Mesothelial cell of epicardium (in vitro differentiated cells): ENCODE measurements around the gene CSMD2. TPM values are rescaled to one million over a fixed set of nuclear protein-coding genes. Genes with fewer than 3 reads are reported as not detected.

Experiments
- DNase-seq, 2 experiments: peaks; one replicate each; pipeline ENCODE4 v3.0.0; 2021; ENCODE audit warnings: low spot score in 2 of 2; ENCODE audit not compliant: unreplicated experiment in 2 of 2
- H3K27ac Mint-ChIP-seq: 2 replicates; pipeline ENCODE4 v1.8.0; 2021; ENCODE audit warnings: mixed read lengths
- H3K27me3 Mint-ChIP-seq: 2 replicates; pipeline ENCODE4 v1.8.0; 2021; ENCODE audit warnings: low read depth, mixed read lengths
- H3K36me3 Mint-ChIP-seq: 2 replicates; pipeline ENCODE4 v1.8.0; 2021; ENCODE audit warnings: mixed read lengths
- H3K4me1 Mint-ChIP-seq: 2 replicates; pipeline ENCODE4 v1.8.0; 2021; ENCODE audit warnings: mixed read lengths
- H3K4me3 Mint-ChIP-seq: 2 replicates; pipeline ENCODE4 v1.8.0; 2021; ENCODE audit warnings: mild to moderate bottlenecking, moderate library complexity, mixed read lengths
- H3K9me3 Mint-ChIP-seq: 2 replicates; pipeline ENCODE4 v1.8.0; 2021; ENCODE audit warnings: mixed read lengths
- total RNA-seq: library from RNA; stranded (reverse); gene quantifications from 3 replicates; pipeline ENCODE4 v1.2.1, GENCODE V29; 2021
- TF ChIP-seq, protein P1 (sequence below): fragments of 200-600 bp; sonication (generic); IDR thresholded peaks from one replicate; pipeline ENCODE4 v1.5.0; 2021; ENCODE audit warnings: antibody characterized with exemption; ENCODE audit not compliant: unreplicated experiment

Gene CSMD2
- total RNA-seq, result 1.1 to 1.9 TPM (median 1.2 TPM) in 3 replicates

DNA sequence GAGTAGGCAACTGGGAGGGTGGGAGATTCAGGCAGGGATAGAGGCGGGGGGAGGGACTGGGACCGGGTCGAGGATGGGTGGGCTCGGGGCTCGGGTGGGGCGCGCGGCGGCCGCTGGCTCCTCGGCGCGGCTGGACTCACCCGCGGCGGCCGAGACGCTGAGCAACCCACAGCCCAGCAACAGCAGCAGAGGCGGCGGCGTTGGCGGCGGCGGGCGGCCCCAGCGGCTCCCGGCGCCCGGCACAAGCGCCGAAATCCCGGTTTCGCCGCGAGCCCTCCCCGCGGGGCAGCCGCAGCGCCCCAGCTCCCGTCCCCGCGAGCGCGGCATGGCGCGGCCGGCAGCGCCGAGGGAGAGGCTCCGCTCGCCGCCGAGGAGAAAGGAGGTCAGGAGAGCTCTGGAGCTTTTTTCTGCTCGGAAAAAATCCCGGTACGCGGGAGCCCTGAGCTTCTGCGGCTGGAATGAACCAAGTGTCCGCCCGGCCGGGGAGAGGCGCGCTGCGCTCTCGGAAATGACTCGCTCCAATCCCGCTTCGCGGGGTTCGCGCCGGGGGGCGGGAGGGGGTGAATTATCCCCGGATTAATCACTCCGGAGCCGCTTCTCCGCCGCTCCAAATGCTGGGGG is at the start of gene CSMD2:
Gene CSMD2 (minus strand): TSS at position 460 of the 621 bp plus-strand sequence. CDS start 133 bp downstream, at position 327.
- Mint-ChIP-seq H3K9me3 (no peaks in the 10 kb centered on the region), H3K4me3 (peak within 1 kb of the TSS; percentile 53), H3K4me1 (peaks cover 17% of the 10 kb centered on the region), H3K36me3 (no peaks in the 10 kb centered on the region), H3K27me3 (peaks cover 97% of the 10 kb centered on the region), H3K27ac (no peak within 1 kb of the TSS)
- TF ChIP-seq, protein P1, sequence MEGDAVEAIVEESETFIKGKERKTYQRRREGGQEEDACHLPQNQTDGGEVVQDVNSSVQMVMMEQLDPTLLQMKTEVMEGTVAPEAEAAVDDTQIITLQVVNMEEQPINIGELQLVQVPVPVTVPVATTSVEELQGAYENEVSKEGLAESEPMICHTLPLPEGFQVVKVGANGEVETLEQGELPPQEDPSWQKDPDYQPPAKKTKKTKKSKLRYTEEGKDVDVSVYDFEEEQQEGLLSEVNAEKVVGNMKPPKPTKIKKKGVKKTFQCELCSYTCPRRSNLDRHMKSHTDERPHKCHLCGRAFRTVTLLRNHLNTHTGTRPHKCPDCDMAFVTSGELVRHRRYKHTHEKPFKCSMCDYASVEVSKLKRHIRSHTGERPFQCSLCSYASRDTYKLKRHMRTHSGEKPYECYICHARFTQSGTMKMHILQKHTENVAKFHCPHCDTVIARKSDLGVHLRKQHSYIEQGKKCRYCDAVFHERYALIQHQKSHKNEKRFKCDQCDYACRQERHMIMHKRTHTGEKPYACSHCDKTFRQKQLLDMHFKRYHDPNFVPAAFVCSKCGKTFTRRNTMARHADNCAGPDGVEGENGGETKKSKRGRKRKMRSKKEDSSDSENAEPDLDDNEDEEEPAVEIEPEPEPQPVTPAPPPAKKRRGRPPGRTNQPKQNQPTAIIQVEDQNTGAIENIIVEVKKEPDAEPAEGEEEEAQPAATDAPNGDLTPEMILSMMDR, result no peak
- DNase-seq, result peak in 1 of 2 experiments; percentile 63

DNA sequence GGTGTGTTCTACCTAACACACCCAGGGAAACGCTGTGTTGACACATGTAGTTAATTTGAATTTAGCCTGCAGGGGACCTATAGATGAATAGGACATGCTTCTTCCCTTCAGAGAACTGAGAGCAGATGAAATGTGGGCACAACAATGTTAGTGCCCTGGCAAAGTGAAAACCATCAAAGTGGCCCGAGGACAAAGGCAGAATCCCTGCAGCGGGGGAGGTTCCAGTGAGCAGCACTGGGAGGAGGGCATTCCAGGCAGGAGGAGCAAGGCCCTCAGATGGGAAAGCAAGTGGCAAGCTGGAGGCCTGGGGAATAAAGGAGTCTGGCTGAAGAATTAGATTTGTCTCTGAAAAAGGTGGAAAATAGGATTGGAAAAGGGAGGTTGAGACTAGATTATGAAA is 48.9 kb upstream of the CSMD2 start:
- Mint-ChIP-seq H3K4me3 (no peak overlapping the region), H3K9me3 (no peaks in the 10 kb centered on the region), H3K36me3 (no peaks in the 10 kb centered on the region), H3K27me3 (peaks cover 24% of the 10 kb centered on the region), H3K27ac (no peak overlapping the region), H3K4me1 (no peaks in the 10 kb centered on the region)
- TF ChIP-seq, protein P1, result no peak
- no peak for DNase-seq

DNA sequence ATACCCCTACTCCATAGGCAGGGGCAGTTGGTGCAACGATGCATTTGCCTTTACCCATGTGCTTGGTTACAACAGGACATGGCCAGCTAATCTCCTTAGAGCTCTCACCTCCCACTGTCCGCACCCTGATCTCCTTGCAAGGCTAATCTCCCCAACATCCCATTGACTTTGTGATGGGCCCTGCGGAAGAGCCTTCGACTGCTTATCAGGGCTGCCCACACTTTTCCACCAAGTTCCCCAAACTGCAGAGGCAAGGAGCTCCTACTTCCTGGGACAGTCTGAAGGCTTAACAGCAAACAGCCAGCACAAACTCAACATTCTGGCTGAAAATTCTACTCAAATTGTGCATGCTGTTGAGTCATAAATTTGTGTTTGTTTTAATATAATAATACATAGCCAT is 47.6 kb upstream of the CSMD2 start:
- no peaks in the 10 kb centered on the region for H3K4me1 Mint-ChIP-seq
- H3K36me3 Mint-ChIP-seq, result no peaks in the 10 kb centered on the region
- no peak overlapping the region for H3K27ac Mint-ChIP-seq
- TF ChIP-seq, protein P1, result no peak
- no peak for DNase-seq
- no peaks in the 10 kb centered on the region for H3K9me3 Mint-ChIP-seq
- no peak overlapping the region for H3K4me3 Mint-ChIP-seq
- peaks cover 23% of the 10 kb centered on the region for H3K27me3 Mint-ChIP-seq

DNA sequence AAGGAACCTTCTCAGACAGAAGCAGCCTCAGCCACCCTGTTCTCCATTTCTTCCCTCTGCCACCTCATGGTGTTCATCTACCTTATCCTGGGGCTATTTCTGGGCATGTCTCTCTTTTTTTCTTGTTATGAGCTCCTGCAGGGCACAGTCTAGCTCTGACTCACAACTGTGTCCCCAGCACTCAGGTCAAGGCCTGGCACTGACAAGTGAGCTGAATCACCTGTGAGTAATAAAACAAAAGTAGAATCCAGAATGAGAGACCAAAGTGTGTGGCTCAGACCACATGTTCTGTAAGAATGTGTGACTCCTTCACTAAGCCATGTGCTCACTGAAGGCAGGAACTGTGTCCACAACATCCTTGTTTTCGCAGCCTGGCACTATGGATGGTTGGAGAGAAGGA is 34.9 kb upstream of the CSMD2 start:
- TF ChIP-seq, protein P1, result no peak
- no peaks in the 10 kb centered on the region for H3K36me3 Mint-ChIP-seq
- no peaks in the 10 kb centered on the region for H3K4me1 Mint-ChIP-seq
- DNase-seq, result no peak
- peaks cover 48% of the 10 kb centered on the region for H3K27me3 Mint-ChIP-seq
- H3K4me3 Mint-ChIP-seq, result no peak overlapping the region
- no peak overlapping the region for H3K27ac Mint-ChIP-seq
- H3K9me3 Mint-ChIP-seq, result no peaks in the 10 kb centered on the region

DNA sequence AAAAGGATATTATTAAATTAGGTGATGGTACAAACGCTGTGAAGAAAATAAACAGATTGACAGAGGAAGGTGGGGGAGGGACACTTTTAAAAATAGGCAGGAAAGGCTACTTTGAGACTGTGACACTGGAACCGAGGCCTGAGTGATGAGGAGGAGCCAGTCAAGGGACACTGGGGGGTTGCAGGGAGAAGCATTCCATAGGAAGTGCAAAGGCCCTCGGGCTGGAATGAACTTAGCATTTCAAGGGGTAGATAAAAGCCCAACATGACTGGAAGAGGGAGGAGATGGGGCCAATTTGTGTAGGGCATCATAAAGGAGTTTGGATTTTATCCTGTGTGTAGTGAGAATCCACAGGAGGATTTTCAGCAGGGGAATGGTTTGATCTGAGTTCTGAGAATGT is 27.6 kb upstream of the CSMD2 start:
- Mint-ChIP-seq H3K27me3 (peaks cover 47% of the 10 kb centered on the region), H3K4me3 (no peak overlapping the region), H3K9me3 (peaks cover 8% of the 10 kb centered on the region), H3K36me3 (no peaks in the 10 kb centered on the region), H3K4me1 (no peaks in the 10 kb centered on the region), H3K27ac (no peak overlapping the region)
- TF ChIP-seq, protein P1, result no peak
- no peak for DNase-seq
